Thoracic aorta (tissue), 2 donors: ENCODE data around the gene SNRPD3. TPM values are rescaled to one million over a fixed set of nuclear protein-coding genes. Genes with fewer than 3 reads are reported as not detected.

Experiments used
- ATAC-seq: fragments of 150-250 bp; one replicate; pipeline ENCODE4 v1.8.0; 2017; ENCODE audit warnings: low read depth; ENCODE audit not compliant: insufficient number of reproducible peaks, low FRiP score
- DNase-seq: peaks from one replicate; pipeline ENCODE4 v3.0.0-alpha.2; 2020; ENCODE audit warnings: low spot score
- H3K27ac ChIP-seq, 2 donors: fragments of 200-600 bp; sonication (generic); 1 replicate in 1 of 2; 2 replicates in 1 of 2; pipeline ENCODE4 v1.5.1; 2016; ENCODE audit warnings: mild to moderate bottlenecking in 2 of 2, moderate library complexity in 2 of 2
- H3K27me3 ChIP-seq: fragments of 200-600 bp; sonication (generic); replicated peaks from 2 replicates; pipeline ENCODE4 v1.6.0; 2016; ENCODE audit warnings: mild to moderate bottlenecking; ENCODE audit not compliant: insufficient read depth
- H3K36me3 ChIP-seq: fragments of 200-600 bp; sonication (generic); one replicate; pipeline ENCODE4 v1.5.1; 2016
- H3K4me1 ChIP-seq, 2 donors: fragments of 200-600 bp; sonication (generic); 1 replicate in 1 of 2; 2 replicates in 1 of 2; pipeline versions ENCODE4 v1.5.1 to v1.6.0; 2016; ENCODE audit warnings: low read depth in 2 of 2, mild to moderate bottlenecking in 1 of 2; ENCODE audit not compliant: control insufficient read depth in 1 of 2
- H3K4me3 ChIP-seq: fragments of 200-600 bp; sonication (generic); 2 replicates; pipeline ENCODE4 v1.5.1; 2016; ENCODE audit warnings: mild to moderate bottlenecking
- H3K9me3 ChIP-seq: fragments of 200-600 bp; sonication (generic); 2 replicates; pipeline ENCODE4 v1.5.1; 2016
- total RNA-seq, 2 donors: library from RNA; depleted of rRNA; stranded (reverse); fragments of >200 nt; gene quantifications; one replicate each; pipeline versions ENCODE4 v1.1.0 to v1.2.3, GENCODE V29; 2016
- TF ChIP-seq, protein P1 (sequence below): fragments of 200-600 bp; sonication (generic); IDR thresholded peaks from one replicate; pipeline ENCODE4 v1.5.1; 2019; ENCODE audit warnings: antibody characterized with exemption

Gene SNRPD3
- total RNA-seq, result 100 to 1,000 TPM in 1 of 2 donors, 10 to 100 TPM in 1; 98.0 to 153 TPM

DNA sequence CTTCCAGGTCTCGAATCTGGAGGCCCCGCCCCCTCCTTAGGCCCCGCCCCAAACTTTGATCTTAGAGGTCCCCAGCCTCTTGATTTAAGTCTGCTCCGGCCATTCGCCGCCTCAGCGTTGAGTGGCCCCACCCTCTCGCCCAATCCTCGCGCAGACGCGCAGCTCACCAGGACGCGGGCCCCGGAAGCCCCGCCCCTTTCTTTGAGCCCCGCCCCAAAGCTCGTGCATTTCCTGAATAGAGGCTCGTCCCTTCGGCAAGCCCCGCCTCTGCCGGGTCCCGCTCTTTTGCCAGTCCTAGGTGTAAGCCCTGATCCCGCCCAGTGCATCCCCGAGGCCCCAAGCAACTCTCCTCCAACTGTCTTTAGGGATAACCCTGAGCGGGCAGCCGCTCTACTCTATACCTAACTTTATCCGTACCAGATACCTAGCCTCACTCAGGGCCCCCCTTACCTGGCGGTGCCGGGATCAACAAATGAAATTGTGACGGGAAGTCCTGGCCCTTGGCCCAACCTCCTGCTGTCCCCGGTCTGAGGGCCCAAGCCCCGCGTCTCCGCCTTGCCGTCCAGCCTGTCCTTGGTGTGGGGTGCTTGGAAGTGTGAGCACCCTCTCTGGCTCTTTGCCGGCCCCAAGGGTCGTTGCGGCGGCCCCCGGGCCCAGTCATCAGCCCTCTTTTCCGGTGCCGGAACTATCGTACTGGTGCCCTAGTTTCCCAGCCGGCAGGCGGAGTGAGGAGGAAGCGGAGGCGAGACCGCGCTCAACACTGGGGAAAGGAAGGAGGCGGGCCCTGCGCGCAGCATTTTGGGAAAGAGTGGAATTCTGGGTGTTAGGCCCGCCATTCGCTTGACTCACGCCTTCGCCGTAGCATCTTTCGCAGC lies at the start of gene SNRPD3:
Gene SNRPD3, plus strand, starts transcription at position 835 of the 875 bp plus-strand sequence. CDS start 1,676 bp downstream, outside the sequence.
- Histone ChIP-seq H3K9me3 (no peaks in the 10 kb centered on the region), H3K4me1 (peaks cover 13 to 40% of the 10 kb centered on the region in 2 donors), H3K27ac (peak within 1 kb of the TSS; percentile 96 to 99), H3K36me3 (peaks cover 15% of the 10 kb centered on the region), H3K27me3 (no peaks in the 10 kb centered on the region), H3K4me3 (peak within 1 kb of the TSS; percentile 77)
- TF ChIP-seq, protein P1, sequence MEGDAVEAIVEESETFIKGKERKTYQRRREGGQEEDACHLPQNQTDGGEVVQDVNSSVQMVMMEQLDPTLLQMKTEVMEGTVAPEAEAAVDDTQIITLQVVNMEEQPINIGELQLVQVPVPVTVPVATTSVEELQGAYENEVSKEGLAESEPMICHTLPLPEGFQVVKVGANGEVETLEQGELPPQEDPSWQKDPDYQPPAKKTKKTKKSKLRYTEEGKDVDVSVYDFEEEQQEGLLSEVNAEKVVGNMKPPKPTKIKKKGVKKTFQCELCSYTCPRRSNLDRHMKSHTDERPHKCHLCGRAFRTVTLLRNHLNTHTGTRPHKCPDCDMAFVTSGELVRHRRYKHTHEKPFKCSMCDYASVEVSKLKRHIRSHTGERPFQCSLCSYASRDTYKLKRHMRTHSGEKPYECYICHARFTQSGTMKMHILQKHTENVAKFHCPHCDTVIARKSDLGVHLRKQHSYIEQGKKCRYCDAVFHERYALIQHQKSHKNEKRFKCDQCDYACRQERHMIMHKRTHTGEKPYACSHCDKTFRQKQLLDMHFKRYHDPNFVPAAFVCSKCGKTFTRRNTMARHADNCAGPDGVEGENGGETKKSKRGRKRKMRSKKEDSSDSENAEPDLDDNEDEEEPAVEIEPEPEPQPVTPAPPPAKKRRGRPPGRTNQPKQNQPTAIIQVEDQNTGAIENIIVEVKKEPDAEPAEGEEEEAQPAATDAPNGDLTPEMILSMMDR, result peak; percentile 41
- peak; percentile 90 for ATAC-seq
- peak; percentile 98 for DNase-seq

DNA sequence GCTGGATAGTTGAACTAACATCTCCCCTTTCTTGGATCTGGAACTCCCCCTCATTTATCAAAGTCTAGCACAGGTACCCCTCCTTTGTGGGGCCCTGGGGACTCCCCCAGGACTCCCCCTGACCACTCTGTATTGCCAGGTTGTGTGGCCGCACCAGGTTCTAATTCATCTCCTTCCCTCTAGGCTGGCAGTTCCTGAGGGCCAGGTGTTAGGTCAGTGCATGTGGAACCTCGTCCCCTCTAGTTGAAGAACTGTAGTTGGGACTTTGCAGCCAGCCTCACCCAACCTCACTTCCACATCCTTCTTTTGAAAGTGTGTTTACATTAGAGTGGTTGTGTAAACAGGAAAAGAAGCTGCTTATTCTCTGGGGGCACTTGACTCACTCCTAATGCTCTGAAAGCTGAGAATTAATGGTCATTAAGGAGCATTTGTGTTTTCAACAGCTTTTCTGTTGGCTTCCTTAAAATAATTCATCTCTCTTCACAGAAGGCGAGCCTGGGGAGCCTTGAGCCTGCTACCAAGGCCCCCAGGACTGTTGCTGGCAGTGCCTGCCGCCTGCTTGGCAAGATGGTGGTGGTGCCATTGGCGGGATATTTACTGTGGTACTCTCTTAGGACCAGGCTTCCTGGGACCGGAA lies 48.9 kb upstream of the SNRPD3 start:
- no peak overlapping the region for H3K27ac ChIP-seq
- H3K4me1 ChIP-seq, result peaks cover 5 to 15% of the 10 kb centered on the region in 2 donors
- DNase-seq, result no peak
- ATAC-seq, result no peak
- TF ChIP-seq, protein P1, result no peak
- no peak overlapping the region for H3K4me3 ChIP-seq
- no peaks in the 10 kb centered on the region for H3K36me3 ChIP-seq
- no peaks in the 10 kb centered on the region for H3K9me3 ChIP-seq
- H3K27me3 ChIP-seq, result no peaks in the 10 kb centered on the region

DNA sequence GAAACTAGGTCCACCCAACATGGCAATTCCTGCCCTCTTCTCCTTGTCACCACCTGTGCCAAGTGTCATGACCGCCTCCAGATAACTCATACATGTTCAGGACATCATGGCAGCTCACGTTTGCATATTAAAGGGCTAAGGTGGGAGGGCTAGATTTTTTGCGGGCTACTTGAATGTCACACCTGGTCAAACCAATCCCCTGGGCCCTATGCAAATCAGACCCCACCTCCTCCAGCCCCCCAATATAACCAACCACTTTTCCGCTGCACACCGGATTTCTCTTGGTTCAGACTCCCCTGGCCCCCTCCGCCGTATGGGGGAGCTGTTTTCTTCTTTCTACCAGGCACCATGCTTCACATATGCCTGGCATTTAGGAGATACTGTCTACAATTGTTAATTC lies 48.1 kb upstream of the SNRPD3 start:
- TF ChIP-seq, protein P1, result no peak
- Histone ChIP-seq H3K27me3 (no peaks in the 10 kb centered on the region), H3K27ac (no peak overlapping the region), H3K4me1 (peaks cover 5 to 17% of the 10 kb centered on the region in 2 donors), H3K4me3 (no peak overlapping the region), H3K9me3 (no peaks in the 10 kb centered on the region), H3K36me3 (no peaks in the 10 kb centered on the region)
- no peak for ATAC-seq
- DNase-seq, result no peak

DNA sequence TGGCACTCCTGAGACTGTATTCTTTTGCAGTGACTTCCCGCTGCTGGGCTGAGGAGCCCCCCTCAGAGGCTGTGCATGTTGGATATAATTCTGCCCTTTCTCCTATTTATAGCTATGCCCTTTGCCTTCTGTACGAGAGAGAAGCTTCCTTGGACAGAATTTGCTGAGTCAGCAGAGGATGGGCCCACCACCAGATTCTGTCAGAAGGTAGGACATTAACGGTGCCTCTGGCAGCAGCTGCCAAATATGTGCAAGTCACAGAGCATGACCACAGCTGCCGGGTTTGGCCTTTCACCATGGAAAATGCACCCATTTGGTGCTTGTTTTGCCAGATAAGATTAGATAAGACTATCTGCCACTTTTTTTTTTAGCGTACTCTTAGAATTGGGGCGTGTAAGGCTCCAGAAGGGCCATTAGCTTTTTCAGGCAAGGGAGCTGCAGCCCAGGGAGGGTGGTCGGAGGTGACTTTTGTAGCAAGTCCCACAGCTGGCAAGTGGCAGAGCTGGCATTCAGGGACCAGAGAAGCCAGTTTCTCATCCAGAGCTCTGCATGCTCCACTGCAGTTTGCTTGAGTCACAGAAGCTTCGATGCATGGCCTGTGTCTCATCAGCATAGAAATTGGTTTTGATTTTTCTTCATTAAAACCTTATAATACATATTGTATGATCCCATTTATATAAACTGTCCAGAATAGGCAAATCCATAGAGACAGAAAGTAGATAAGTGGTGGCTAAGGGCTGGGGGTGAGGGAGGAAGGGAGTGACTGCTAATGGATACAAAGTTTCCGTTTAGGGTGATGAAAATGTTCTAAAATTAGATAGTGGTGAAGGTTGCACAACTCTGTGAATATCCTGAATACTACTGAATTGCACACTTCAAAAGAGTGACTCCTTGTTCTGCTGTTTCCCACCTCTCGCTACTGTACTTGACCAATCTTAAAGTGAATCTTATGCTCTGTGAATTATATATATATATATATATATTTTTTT lies 44.9 kb upstream of the SNRPD3 start:
- ATAC-seq (no peak), DNase-seq (no peak)
- H3K4me1 ChIP-seq, result peaks cover 7 to 18% of the 10 kb centered on the region in 2 donors
- H3K9me3 ChIP-seq, result no peaks in the 10 kb centered on the region
- no peaks in the 10 kb centered on the region for H3K27me3 ChIP-seq
- H3K27ac ChIP-seq, result peak overlapping the region in 1 of 2 donors; percentile 13
- H3K36me3 ChIP-seq, result no peaks in the 10 kb centered on the region
- no peak overlapping the region for H3K4me3 ChIP-seq
- TF ChIP-seq, protein P1, result no peak
